Activated T-helper 1 cell treated with anti-CD3 and anti-CD28 coated beads, Interleukin-2, amount 50 U/mL, for 16 hours (primary cell): ENCODE measurements around the gene PDE2A.

ENCODE experiments used
- DNase-seq, 2 donors: peaks; one replicate each; pipeline ENCODE4 v3.0.0-alpha.2; 2020; ENCODE audit warnings: low read depth in 1 of 2, low spot score in 1 of 2

The PDE2A gene

GRCh38 chr11:72616655-72617054 lies 57.6 kb downstream of the PDE2A start:
- DNase-seq: no peak

DNA sequence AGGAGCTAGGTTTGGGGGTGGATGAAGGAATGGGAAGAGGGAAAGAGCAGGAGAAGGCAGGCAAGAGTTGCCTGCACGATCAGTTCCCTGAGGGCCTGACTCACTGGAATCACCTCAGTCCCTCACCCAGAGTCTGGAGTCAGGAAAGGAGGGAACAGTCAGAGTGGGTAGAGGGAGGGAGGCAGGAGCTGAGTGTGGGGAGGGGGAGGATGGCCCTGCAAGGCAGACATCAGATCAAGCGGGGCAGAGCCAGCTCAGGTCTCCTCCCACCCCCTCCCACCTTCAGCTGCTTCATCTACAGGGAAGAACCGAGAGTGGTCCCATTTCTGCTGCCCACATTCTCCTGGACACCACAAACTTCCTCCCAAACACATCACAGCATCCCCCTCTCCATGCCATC lies 58.9 kb downstream of the PDE2A start:
- no peak for DNase-seq

GRCh38 chr11:72614381-72614780 lies 59.8 kb downstream of the PDE2A start:
- no peak for DNase-seq

DNA sequence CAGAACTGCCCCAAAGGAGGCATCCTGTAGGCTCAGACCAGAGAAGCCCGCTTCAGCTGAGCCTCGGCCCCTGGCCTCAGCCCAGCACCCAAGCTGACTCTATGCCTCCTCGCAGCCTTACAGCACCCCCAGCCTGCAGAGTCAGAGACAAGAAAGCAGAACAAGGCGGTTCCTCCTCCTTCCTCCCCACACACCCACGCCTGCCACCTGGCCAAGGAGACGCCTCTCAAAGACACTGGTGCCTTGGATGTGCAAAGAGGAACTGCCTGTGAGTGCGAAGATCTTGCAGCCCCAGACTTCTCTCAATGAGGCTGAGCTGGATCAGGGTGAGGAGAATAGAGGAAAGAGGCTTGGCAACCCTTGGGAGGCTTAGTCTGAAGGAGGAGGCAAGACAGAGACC lies 60.2 kb downstream of the PDE2A start:
- no peak for DNase-seq

DNA sequence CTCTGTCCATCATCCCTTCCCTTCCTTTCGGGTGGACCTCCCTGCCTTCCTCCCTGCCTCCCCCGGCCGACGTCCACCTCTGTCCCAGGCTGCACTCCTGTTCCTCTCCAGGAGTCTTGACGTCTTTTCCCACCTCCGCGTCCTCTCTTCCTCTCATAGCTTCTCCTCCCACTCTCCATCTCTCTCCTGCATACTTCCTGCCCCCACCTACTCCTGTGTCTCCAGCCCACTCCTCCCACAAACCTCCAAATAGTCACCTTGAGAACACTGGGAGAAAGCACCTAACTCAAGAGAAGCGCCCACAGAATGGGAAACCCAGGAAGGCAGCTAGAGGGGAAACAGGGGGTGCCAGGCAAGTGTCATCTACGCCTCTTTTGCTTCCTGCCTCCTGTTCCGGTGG lies 60.8 kb downstream of the PDE2A start:
- no peak for DNase-seq

GRCh38 chr11:72609476-72609875 lies 64.7 kb downstream of the PDE2A start:
- DNase-seq: no peak

DNA sequence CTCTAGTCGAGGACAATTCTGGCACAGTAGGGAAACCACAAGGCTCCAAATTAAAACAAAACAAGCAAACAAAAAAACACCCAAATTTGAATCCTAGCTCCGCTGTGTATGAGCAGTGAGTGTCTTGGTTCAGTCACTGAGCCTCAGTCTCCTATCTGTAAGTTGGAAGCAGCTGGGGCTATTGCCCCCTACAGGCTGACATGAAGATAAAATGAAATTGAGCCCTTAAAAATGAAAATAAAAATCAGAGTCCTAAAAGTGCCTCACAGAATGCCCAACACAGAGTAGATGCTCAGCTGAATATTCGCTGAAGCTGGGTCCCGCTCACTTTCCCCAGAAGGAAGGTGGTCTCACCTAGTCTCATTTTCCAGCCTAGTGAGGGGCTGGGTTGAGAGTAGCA lies 65.2 kb downstream of the PDE2A start:
- DNase-seq: no peak

GRCh38 chr11:72607496-72607895 lies 66.7 kb downstream of the PDE2A start:
- DNase-seq: no peak

- DNase-seq: no peak
Measured at GRCh38 chr11:72606748-72607468, 67.3 kb downstream of the PDE2A start.

DNA sequence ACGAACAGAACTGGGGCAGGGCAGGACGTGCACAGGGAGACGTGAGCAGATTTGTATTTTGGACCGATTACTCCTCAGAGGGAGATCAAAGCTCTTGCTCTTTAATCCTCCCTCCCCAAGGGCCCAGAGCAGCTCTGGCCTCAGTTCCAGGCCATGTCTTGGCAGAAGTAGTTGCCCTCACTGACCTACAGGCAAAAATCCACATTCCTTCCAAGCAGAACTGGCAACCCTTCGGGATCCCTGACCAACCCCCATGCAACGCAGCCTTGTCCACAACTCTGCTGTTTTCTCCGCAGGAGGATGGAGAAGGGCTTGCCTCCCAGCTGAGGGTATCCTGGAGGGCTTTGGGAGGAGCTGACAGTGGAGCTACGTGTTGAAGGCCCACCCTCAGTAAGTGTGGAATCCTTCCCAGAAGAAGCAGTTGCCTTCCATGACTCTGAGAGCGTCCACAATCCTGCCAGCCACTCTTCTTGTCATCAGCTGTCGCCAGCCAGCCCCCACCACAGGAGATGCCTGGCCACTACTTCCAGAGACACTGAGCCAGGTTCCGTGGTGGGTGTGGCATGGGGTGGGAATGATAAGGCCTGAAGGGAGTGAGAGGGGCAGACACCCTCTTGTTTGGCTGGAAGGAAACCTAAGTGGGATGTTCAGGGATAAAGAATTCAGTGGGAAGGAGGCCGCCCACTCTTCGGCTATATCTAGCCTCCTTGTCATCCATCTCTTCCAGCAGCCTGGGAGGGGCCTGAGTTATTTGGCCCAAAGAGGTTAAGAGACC lies 68.1 kb downstream of the PDE2A start:
- DNase-seq: no peak

DNA sequence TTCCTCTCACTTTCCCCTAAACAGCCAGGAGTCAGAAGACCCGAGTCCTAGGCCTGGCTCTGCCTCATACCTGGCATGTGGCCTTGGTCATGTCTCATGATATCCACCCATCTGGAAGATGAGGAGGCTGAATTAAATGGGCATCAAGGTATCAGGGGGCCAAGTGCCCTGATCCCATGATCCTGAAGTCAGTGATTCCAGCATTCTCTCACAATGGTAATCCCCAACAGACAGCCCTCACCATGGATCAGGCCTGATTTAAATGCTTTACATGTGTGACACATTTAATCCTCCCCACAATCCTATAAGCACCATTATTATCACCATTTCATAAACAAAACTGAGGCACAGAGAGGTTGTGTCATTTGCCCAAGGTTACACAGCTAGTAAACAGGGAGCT lies 70.0 kb downstream of the PDE2A start:
- DNase-seq: no peak

DNA sequence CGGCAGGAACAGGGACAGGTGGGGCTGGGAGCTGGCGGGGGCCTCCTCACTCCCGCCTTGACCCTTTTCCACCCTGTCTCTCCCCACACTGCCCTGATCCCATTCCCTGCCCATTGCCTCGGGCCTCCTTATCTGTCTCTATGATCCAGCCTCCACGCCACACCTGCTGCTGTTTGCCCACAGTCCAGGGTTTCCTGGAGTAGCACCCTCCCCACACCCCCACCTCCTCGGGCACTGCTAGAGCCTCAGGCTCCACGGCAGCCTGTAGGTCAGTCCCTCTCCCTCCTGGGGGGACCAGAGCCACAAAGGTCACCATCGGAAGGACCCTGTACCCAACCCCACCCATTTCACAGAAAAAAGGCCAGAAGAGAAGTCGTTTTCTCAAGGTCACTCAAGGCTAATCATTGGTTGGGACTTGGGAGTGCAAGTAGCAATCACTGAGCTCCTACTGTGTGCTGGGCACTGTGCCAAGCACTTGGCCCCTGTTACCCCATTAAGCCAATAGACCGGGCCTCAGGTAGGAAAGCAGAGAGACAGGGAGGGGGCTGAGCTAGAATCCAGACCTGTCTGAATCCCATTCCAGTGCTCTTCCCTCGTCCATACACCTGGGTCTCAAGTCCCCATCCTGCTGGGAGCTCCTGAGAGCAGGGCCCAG lies 71.8 kb downstream of the PDE2A start:
- DNase-seq: no peak

DNA sequence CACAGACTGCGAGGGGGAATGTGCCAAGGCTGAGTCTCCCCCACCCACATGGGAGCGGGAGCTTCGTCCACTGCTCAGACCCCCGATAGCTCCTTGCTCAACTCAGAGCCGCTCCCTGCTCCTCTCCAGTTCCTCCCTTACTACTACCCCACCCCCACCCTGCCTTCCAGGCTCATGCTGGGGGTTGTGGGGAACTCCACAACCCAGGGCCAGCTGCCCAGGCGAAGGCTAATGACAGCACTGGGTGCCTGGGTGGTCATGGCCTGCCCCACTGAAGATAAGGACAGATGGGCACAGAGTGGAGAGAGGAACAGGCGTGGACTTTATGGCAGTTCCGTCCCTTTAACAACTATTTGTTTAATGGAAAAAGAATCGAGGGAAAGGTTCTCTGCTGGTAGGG lies 73.7 kb downstream of the PDE2A start:
- DNase-seq: no peak

GRCh38 chr11:72599325-72600117 lies 74.7 kb downstream of the PDE2A start:
- no peak for DNase-seq

DNA sequence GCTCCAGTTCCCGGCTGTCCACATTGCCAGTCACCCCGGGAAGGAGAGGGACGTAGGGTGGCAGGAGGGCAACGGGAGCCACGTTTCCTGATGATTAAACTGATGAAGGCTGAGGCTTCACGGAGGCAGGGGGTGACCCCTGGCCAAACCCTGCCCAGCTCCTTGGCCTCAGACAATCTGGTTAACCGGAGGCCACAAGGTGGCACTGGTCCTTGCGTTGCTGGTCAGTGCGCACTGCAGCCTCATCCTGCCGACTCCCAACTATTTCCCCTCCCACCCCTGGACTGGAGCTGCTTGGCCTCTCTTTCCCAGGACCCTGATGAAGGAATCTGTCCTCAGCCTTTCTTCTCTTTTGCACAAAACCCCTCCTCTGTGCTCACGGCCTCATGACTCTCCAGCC lies 75.3 kb downstream of the PDE2A start:
- no peak for DNase-seq

- DNase-seq: no peak
Measured at GRCh38 chr11:72598466-72598865, 75.8 kb downstream of the PDE2A start.

DNA sequence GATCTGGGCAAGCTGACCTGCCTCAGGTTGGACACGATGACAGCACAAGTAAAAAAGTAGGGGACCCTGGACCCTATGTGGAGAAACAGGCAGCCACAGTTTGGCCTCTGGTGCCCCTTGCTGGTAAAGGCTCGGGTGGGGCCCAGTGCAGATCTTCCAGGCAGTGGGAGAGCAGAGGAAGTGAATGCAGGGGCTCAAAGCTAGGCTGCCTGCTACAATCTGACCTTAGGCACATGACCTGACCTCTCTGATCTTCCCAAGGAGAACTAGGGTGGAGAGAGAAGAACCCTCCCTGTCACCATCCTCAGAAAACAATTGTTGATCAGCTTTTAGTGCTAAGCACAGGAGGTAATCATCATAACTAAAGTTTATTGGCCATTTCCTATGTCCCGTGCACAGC lies 76.5 kb downstream of the PDE2A start:
- no peak for DNase-seq

GRCh38 chr11:72595292-72595684 lies 78.9 kb downstream of the PDE2A start:
- no peak for DNase-seq

- no peak for DNase-seq
Measured at GRCh38 chr11:72594493-72595291, 79.5 kb downstream of the PDE2A start.

- DNase-seq: no peak
Measured at GRCh38 chr11:72592698-72593495, 81.3 kb downstream of the PDE2A start.
